CD4-positive, alpha-beta T cell treated with Interleukin-21 for 1 hour (primary cell): Measurements from ENCODE around the gene ADGRL3.
"Not testable (repeated sequence)": the region's sequence is repeated elsewhere in the genome, so short reads cannot be mapped to it uniquely, and the experiment has no call there.

Experiments used
- DNase-seq: peaks from one replicate; pipeline ENCODE4 v3.0.0-alpha.2; 2020

The ADGRL3 gene

DNA sequence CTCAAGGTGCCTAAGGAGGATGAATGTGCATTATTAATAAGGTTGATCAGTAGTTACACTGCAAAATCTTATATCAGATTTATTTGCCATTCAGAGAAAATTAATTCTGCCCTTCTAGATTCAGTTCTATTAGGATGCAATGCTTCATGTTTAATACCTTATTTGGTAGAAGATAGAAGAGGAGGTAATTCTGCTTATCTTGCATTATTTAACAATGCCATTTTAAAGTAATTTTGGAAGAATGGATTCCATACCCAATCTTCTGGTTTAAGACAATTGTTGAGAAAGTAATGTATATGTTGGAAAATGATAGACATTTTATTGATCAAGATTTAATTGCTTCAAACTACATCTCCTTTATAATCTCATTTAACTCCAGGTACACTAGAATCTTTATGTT is 360.9 kb downstream of the ADGRL3 start:
- DNase-seq = no peak

- DNase-seq = no peak
Measured at GRCh38 chr4:61571761-61572559, 371.8 kb downstream of the ADGRL3 start.

DNA sequence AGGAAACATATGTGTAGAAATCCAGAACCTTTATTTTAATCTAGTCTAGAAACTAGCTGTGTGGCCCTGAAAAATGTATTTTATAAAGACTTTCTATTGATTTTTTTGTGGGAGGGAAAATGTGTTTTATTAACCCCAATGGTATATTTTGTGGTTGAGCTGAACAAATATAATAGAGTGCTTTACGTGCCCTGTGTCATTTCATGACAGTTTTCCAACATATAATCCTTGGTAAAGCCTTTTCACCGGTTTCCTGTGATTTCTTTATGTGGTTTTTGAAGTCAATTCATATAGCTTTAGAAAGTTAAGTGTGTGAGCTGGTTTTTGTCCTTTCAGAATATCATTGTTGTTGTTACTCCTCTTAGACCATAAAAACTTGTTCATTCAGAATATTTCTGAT is 375.7 kb downstream of the ADGRL3 start:
- no peak for DNase-seq

DNA sequence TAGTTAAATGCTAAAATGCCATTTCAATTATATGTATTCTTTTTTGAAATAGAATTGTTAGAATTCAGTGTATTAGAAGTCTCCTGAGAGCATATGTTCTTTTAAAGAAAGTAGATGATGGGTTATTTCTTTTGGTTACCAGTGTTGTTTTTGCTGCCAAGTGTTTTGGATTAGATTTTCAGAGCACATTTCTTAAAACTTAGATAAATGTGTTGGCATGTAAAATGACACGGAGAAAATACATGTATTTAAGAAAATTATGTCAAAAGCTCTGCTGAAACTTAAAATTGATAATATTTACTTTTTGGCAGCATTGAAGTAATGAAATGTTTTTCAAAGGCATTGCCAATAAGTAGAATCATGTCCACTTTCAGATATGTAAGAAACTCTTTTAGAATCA is 379.7 kb downstream of the ADGRL3 start:
- no peak for DNase-seq

- no peak for DNase-seq
Measured at GRCh38 chr4:61580721-61581377, 380.7 kb downstream of the ADGRL3 start.

GRCh38 chr4:61583696-61584095 is 383.6 kb downstream of the ADGRL3 start:
- DNase-seq = no peak

- no peak for DNase-seq
Measured at GRCh38 chr4:61588621-61589402, 388.7 kb downstream of the ADGRL3 start.

DNA sequence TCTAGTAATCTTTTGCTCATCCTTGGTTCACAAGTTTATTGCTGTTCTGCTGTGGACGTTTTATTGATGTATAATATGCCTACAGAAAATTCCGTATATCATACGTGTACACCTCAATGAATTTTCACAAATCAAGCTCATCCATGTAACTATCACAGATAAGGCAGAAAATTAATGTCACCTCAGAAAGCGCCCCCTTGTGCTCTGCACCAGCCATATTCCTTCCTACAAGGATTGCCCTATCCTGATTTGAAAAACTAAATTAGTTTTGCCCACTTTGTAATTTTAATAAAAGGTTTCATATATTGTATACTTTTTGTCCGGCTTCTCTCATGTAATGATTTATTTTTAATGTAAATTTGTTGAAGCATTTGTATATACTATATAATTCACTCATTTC is 390.8 kb downstream of the ADGRL3 start:
- DNase-seq = no peak

GRCh38 chr4:61596606-61597340 is 396.6 kb downstream of the ADGRL3 start:
- no peak for DNase-seq

DNA sequence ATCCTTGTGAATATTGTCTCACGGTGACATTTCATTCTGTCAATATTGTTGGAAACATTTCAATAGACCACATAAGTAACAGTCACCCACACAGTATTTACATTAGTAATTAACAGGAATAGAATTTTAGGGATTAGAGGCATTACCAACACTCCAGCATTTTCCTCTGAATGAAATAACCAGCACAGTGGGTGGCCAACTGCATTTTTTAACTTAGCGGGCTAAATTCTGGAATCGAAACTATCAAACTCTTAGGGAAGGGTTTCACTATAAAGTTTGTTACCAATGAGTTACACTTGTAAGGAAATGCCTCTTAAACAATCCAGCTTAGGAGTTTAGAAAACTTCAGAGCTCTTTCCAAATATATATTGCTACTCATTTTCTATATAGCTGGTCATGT is 403.0 kb downstream of the ADGRL3 start:
- DNase-seq = no peak

- no peak for DNase-seq
Measured at GRCh38 chr4:61604054-61604453, 403.9 kb downstream of the ADGRL3 start.

GRCh38 chr4:61605984-61606383 is 405.9 kb downstream of the ADGRL3 start:
- no peak for DNase-seq

GRCh38 chr4:61614231-61614630 is 414.1 kb downstream of the ADGRL3 start:
- no peak for DNase-seq

GRCh38 chr4:61619528-61619927 is 419.4 kb downstream of the ADGRL3 start:
- DNase-seq = no peak

DNA sequence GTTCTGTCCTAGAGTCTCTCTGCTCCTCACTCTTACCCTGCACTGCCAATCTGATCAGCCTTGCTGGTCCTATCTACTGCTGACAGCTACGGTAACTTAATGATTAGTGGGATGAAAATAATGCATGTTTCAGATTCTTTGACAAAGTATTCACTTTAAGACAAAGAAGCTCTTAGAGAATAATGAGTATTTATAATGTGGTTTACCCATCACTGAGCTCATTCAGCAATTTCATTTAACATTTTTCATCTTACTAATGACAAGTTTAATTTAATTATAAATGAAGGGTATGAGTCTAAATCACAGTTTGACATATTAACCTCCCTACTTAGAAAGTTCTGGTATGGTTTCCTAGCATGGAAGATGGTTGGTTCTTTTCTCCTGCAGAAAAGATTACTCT is 428.2 kb downstream of the ADGRL3 start:
- DNase-seq = no peak

DNA sequence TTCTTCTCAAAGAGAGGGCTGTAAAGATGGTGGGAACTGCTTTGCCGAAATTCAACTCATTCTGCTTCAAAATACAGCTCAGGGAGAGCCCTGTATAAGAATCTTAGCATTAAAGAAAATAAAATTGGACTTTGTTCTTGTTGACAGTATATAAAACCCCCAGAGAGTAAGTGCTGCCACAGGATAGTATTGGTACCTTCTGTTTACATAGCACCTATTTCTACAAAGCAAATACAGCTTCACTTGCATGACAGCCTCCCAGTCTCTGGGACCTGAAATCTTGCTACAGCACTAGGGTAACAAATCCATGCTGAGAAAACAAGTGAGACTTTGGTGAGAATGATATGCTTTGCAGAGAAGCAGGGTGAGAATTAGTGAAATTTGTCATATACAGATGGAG is 428.6 kb downstream of the ADGRL3 start:
- DNase-seq = no peak

DNA sequence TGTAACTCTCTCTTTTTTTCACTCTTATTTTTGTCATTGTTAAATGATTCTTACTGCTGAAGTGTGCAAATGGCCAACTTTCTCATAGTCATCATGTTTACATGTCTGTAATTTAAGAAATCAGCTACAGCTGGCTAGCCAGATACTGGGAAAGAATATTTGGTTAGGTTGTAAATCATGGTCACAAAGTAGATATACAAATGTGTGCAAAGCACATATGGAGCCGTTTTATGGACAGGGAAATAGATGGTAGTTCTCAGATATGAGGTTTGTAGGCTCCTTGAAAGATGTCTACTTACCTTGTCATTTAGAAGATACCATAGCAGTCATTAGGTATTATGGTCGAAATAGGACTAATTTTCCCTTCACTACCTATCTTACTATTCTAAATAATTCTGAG is 430.4 kb downstream of the ADGRL3 start:
- no peak for DNase-seq

GRCh38 chr4:61638591-61638990 is 438.5 kb downstream of the ADGRL3 start:
- DNase-seq = no peak

DNA sequence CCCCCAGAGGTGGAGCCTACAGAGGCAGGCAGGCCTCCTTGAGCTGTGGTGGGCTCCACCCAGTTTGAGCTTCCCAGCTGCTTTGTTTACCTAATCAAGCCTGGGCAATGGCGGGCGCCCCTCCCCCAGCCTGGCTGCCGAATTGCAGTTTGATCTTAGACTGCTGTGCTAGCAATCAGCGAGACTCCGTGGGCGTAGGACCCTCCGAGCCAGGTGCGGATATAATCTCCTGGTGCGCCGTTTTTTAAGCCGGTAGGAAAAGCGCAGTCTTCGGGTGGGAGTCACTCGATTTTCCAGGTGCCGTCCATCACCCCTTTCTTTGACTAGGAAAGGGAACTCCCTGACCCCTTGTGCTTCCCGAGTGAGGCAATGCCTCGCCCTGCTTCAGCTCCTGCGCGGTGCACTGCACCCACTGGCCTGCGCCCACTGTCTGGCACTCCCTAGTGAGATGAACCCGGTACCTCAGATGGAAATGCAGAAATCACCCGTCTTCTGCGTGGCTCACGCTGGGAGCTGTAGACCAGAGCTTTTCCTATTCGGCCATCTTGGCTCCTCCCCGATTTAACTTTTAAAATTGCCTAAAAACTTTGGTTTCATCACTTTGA is 446.7 kb downstream of the ADGRL3 start:
- not testable (repeated sequence) for DNase-seq

GRCh38 chr4:61648264-61648663 is 448.1 kb downstream of the ADGRL3 start:
- DNase-seq = no peak

GRCh38 chr4:61657016-61657415 is 456.9 kb downstream of the ADGRL3 start:
- no peak for DNase-seq

DNA sequence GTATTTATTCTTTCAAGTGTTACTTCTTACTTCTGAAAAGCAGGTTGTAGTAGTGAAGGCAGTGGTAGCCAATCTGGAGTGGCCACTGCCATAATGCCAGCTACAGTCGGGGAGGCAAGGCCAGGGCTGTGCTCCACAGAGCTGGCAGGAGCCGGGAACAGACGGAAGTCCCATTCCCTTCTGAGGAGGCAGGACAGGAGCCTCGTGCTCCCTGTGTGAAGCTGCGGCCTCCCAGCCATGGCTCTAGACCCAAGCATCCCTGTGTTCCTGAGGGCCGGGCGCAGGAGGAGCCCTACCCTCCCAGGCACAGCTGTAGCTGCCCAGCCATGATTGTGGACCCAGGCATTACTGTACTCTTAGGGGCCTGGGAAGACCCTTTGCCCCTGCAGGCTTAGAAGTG is 461.8 kb downstream of the ADGRL3 start:
- no peak for DNase-seq

GRCh38 chr4:61662362-61662761 is 462.2 kb downstream of the ADGRL3 start:
- no peak for DNase-seq
